ENCODE results near the gene MXRA7. TPM values are rescaled to one million over a fixed set of nuclear protein-coding genes. Genes with fewer than 3 reads are reported as not detected.

MXRA7 gene
- total RNA-seq, 5 donors from 2014 or later (not counting 1 experiment from before 2014, with no cell fraction given): 5.9 to 14.7 (median 13.5) TPM

DNA sequence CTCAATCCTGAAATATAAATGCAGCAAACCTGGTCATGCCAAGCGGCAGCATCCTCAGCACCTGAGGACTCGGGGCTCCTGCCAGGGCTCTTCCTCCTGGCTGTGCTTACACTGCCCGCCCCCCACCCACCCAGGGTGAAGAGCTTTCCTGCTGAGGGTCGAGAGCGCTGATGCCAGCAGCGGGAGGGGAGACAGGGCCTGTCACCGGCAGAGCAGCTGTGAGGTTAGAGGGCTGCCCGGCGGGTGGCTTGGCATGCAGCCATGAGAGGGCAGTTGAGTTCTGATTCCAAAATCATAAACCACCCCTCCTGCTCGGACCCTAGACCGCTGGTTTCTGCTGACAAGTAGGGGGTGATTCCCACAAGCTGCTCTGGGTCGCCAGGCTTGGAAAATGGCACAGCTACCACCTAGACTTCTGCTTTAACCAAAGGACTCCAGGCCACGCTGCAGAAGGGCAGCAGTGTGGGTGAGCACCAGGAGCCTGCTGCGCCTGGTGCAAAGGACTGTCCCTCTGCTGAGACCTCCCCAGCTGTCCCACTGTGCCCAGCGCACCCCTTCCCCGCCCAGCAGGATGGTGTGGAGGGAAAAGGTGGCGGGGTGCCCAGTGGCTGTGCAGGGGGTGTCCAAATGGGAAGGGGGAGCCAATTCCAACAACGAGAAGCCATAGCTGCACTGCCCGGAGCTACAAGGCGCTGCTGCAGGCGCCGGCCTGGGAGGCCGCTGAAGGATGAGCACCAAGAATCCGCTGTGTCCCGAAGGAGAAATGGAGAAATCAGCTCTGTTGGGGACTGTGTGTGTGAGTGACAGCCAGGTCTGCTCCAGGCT, 26.6 kb downstream of the MXRA7 start:
- Histone ChIP-seq H3K36me3 (ENCODE audit: control insufficient read depth in 2 of 2, extremely low read depth in 1 of 2, insufficient read depth in 1 of 2, low read length in 1 of 2) (no peaks in the 10 kb centered on the region), H3K9me3 (no peaks in the 10 kb centered on the region), H3K27me3 (replicated peaks in 1 of 2; ENCODE audit: control insufficient read depth in 2 of 2, extremely low read depth in 1 of 2, insufficient read depth in 2 of 2, low read length in 1 of 2) (peaks cover 0 to 11% of the 10 kb centered on the region in 2 experiments), H3K4me1 (ENCODE audit: control insufficient read depth in 1 of 2, extremely low read depth in 1 of 2, insufficient read depth in 2 of 2, low read length in 2 of 2) (peaks cover 0 to 27% of the 10 kb centered on the region in 2 experiments), H3K27ac (ENCODE audit: low read length) (no peak overlapping the region), H3K4me3 (ENCODE audit: control insufficient read depth in 1 of 2, extremely low read depth in 1 of 2, low read length in 1 of 2) (no peak overlapping the region)
- no peak for DNase-seq
- H3K4me1 Mint-ChIP-seq: peaks cover 8 to 16% (median 10%) of the 10 kb centered on the region in 3 donors
- no peak overlapping the region for H3K27ac Mint-ChIP-seq
- ATAC-seq (replicated peaks in 1 of 4): no peak
- no peaks in the 10 kb centered on the region for H3K9me3 Mint-ChIP-seq
- 90% methylated on average over 19 of the region's 25 CpGs for WGBS (ENCODE audit: insufficient coverage)
- H3K4me3 Mint-ChIP-seq: no peak overlapping the region
- ChIA-PET POLR2A (interaction anchor here (0.5 to 0.6 kb wide), 3 partner anchors 9 to 360 kb away, joined by 3 to 4 read pairs (median 3); no protein-coding TSS in a partner anchor), CTCF (interaction anchor here in 1 of 2 donors (0.6 kb wide), 1 partner anchor 20 kb away, joined by 4 read pairs; no protein-coding TSS in a partner anchor)
- H3K27me3 Mint-ChIP-seq: peaks cover 0 to 2% of the 10 kb centered on the region in 2 donors
- H3K36me3 Mint-ChIP-seq: peaks cover 4% of the 10 kb centered on the region

DNA sequence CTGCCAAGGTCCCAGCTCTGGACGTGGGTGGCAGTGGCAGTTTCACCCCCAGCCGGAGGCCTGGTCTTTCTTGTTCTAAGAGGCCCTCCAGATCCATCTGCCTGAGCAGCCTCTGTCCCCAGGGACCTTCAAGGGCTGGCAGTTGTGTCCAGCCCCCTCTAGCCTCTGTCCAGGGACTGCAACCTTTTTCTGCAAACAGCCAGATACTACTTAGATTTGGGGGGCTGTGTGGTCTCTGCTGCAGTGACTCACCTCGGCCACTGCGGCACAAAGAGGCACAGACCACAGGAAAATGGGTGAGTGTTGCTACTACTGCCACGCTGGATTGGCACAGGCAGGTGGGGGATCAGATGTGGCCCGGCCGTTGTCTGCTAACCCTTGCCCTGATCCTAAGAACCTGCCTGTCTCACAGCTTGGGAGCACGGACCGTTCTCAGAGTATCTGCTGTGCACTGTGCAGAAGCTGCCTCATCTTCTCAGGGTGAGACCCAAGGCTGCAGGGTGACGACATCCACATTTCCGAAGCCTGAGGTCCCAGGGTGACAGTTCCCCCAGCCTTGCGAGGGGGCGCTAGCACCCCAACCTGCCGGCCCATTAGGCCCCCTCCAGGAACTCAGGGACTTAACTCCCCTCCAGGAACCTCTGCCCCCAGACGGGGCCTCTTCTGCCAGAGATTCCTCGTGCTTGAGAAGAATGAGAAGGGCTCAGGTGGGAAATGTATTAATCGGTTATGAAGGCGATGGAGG, 27.6 kb downstream of the MXRA7 start:
- CTCF ChIA-PET: interaction anchor here in 1 of 2 donors (2.1 kb wide), 1 partner anchor 160 kb away, joined by 8 read pairs; no protein-coding TSS in a partner anchor
- Histone ChIP-seq H3K9me3 (no peaks in the 10 kb centered on the region), H3K4me3 (ENCODE audit: control insufficient read depth in 1 of 2, extremely low read depth in 1 of 2, low read length in 1 of 2) (no peak overlapping the region), H3K4me1 (ENCODE audit: control insufficient read depth in 1 of 2, extremely low read depth in 1 of 2, insufficient read depth in 2 of 2, low read length in 2 of 2) (peaks cover 0 to 36% of the 10 kb centered on the region in 2 experiments), H3K27ac (ENCODE audit: low read length) (no peak overlapping the region), H3K27me3 (replicated peaks in 1 of 2; ENCODE audit: control insufficient read depth in 2 of 2, extremely low read depth in 1 of 2, insufficient read depth in 2 of 2, low read length in 1 of 2) (peaks cover 0 to 11% of the 10 kb centered on the region in 2 experiments), H3K36me3 (ENCODE audit: control insufficient read depth in 2 of 2, extremely low read depth in 1 of 2, insufficient read depth in 1 of 2, low read length in 1 of 2) (no peaks in the 10 kb centered on the region)
- DNase-seq (no peak), ATAC-seq (replicated peaks in 1 of 4) (no peak)
- H3K36me3 Mint-ChIP-seq: no peaks in the 10 kb centered on the region
- H3K27me3 Mint-ChIP-seq: no peaks in the 10 kb centered on the region
- 73% methylated on average over 11 of the region's 18 CpGs for WGBS (ENCODE audit: insufficient coverage)
- H3K27ac Mint-ChIP-seq: no peak overlapping the region
- peaks cover 8 to 16% (median 10%) of the 10 kb centered on the region in 3 donors for H3K4me1 Mint-ChIP-seq
- no peak overlapping the region for H3K4me3 Mint-ChIP-seq
- H3K9me3 Mint-ChIP-seq: no peaks in the 10 kb centered on the region
- POLR2A ChIA-PET: interaction anchor here in 1 of 2 donors (0.6 kb wide), 1 partner anchor 359 kb away, joined by 3 read pairs; no protein-coding TSS in a partner anchor

DNA sequence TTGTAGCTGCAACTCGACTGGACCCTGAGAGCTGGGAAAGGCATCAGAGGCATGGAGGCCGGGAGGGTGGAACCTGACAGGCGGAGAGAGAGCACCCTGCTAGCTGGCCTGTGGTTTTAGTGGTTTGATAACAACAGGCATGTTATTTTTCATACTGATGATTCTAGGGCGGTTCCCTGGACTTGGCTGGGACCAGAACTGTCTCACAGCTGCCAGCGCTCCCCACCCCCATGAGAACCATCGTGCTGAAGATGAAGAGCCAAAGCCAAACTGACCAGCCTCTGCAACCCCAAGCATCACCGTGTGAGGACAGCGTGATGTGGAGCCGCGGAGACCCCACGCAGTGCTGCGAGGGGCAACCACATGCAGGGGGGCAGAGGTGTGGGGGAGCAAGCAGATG, 28.5 kb downstream of the MXRA7 start:
- no peak overlapping the region for H3K4me3 Mint-ChIP-seq
- Histone ChIP-seq H3K27me3 (replicated peaks in 1 of 2; ENCODE audit: control insufficient read depth in 2 of 2, extremely low read depth in 1 of 2, insufficient read depth in 2 of 2, low read length in 1 of 2) (peaks cover 0 to 9% of the 10 kb centered on the region in 2 experiments), H3K9me3 (no peaks in the 10 kb centered on the region), H3K36me3 (ENCODE audit: control insufficient read depth in 2 of 2, extremely low read depth in 1 of 2, insufficient read depth in 1 of 2, low read length in 1 of 2) (no peaks in the 10 kb centered on the region), H3K27ac (ENCODE audit: low read length) (no peak overlapping the region), H3K4me1 (ENCODE audit: control insufficient read depth in 1 of 2, extremely low read depth in 1 of 2, insufficient read depth in 2 of 2, low read length in 2 of 2) (peaks cover 0 to 45% of the 10 kb centered on the region in 2 experiments), H3K4me3 (ENCODE audit: control insufficient read depth in 1 of 2, extremely low read depth in 1 of 2, low read length in 1 of 2) (no peak overlapping the region)
- H3K27me3 Mint-ChIP-seq: no peaks in the 10 kb centered on the region
- peak overlapping the region; percentile 34 to 69 for H3K27ac Mint-ChIP-seq
- CTCF ChIA-PET: interaction anchor here (0.6 to 2.1 kb wide), 7 partner anchors 9 to 159 kb away, joined by 3 to 8 read pairs (median 4); no protein-coding TSS in a partner anchor
- 68% methylated on average over 11 of the region's 12 CpGs for WGBS (ENCODE audit: insufficient coverage)
- no peaks in the 10 kb centered on the region for H3K36me3 Mint-ChIP-seq
- DNase-seq (peak in 1 of 35 experiments; percentile 22), ATAC-seq (replicated peaks in 1 of 4) (no peak)
- peaks cover 8 to 16% (median 10%) of the 10 kb centered on the region in 3 donors for H3K4me1 Mint-ChIP-seq
- POLR2A ChIA-PET: interaction anchor here in 1 of 2 donors (0.6 kb wide), 1 partner anchor 120 kb away, joined by 3 read pairs; no protein-coding TSS in a partner anchor
- no peaks in the 10 kb centered on the region for H3K9me3 Mint-ChIP-seq

DNA sequence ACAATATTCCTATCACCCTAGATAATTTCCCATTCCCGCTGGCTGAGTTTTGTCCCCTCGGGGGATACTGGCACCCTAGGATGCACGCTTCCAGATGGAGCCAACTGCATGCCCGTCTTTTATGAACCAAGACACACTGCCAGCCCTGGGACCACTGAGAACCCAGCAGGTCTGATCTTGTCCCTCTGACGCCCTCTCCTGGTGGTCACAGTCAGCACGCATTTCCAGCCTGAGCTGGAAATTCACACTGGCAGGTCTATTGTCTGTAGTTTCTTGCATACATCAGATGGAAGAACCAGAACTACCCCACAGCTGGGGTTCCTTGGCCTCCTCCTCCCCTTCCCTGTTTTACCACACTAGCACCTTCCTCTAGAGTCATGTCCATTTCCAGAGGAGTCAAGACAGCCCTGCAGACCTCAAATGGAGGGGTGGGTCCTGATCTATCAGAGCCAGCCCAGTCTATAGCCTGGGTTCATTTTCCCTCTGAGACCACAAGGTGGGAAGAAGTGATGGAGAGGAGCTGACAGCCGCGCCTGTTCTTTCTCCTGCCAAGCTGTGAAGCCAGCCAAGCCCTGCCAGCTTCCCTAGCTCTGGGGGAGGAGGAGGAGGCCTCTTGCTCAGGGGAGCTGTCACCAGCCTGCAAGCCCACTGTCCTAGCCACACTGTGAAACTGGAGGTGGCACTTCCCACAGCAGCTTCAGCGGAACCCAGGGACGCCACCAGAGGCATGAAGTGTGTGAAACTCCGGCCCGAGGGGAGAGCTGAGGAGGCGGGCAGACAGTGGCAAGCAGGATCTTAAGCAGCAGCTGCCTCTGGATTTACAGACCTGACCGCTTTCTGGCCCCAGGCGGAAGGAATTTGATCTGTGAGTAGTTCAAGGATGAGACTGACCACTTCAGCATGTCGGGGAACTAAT, 29.3 kb downstream of the MXRA7 start:
- H3K36me3 Mint-ChIP-seq: no peaks in the 10 kb centered on the region
- POLR2A ChIA-PET: interaction anchor here in 1 of 2 donors (0.6 kb wide), 1 partner anchor 1325 kb away, joined by 3 read pairs; no protein-coding TSS in a partner anchor
- no peaks in the 10 kb centered on the region for H3K27me3 Mint-ChIP-seq
- peaks cover 0 to 46% of the 10 kb centered on the region in 2 experiments for H3K4me1 ChIP-seq (ENCODE audit: control insufficient read depth in 1 of 2, extremely low read depth in 1 of 2, insufficient read depth in 2 of 2, low read length in 2 of 2)
- CTCF ChIA-PET: interaction anchor here (0.6 to 2.1 kb wide), 15 partner anchors 10 to 158 kb away, joined by 3 to 8 read pairs (median 3); no protein-coding TSS in a partner anchor
- ATAC-seq (replicated peaks in 1 of 4) (peak; percentile 51 to 80 (median 64)), DNase-seq (peak; percentile 49 to 83 (median 70))
- H3K27ac ChIP-seq (ENCODE audit: low read length): no peak overlapping the region
- peaks cover 0 to 6% of the 10 kb centered on the region in 2 experiments for H3K27me3 ChIP-seq (replicated peaks in 1 of 2; ENCODE audit: control insufficient read depth in 2 of 2, extremely low read depth in 1 of 2, insufficient read depth in 2 of 2, low read length in 1 of 2)
- H3K9me3 Mint-ChIP-seq: no peaks in the 10 kb centered on the region
- peaks cover 8 to 16% (median 10%) of the 10 kb centered on the region in 3 donors for H3K4me1 Mint-ChIP-seq
- H3K9me3 ChIP-seq: no peaks in the 10 kb centered on the region
- no peak overlapping the region for H3K4me3 ChIP-seq (ENCODE audit: control insufficient read depth in 1 of 2, extremely low read depth in 1 of 2, low read length in 1 of 2)
- 60% methylated on average over 13 of the region's 16 CpGs for WGBS (ENCODE audit: insufficient coverage)
- peak overlapping the region; percentile 34 to 71 for H3K27ac Mint-ChIP-seq
- no peaks in the 10 kb centered on the region for H3K36me3 ChIP-seq (ENCODE audit: control insufficient read depth in 2 of 2, extremely low read depth in 1 of 2, insufficient read depth in 1 of 2, low read length in 1 of 2)
- peak overlapping the region in 1 of 3 donors; percentile 1 for H3K4me3 Mint-ChIP-seq

DNA sequence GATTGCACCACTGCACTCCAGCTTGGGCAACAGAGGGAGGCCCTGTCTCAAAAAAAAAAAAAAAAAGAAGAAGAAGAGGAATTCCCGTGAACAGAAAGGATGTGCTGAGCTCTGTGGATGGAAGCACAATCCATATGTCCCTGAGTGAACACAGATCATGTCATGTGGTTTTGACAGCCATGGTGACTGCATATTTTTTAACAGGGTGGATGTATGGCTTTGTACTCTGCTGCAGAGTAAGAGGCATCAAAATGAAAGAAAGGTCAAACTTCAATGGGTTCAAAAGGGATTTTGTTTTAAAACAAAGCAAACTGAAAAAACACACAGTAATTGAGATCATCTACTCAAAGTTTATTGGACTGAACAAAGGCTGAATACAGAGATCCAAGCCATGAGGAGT, 31.5 kb downstream of the MXRA7 start:
- no CpG with 5 or more reads among the region's 1 CpG for WGBS (ENCODE audit: insufficient coverage)
- ATAC-seq (replicated peaks in 1 of 4): no peak
- ChIA-PET POLR2A (interaction anchor here (0.6 kb wide), 2 partner anchors 13 to 221 kb away, joined by 3 read pairs; no protein-coding TSS in a partner anchor), CTCF (interaction anchor here (0.6 to 0.7 kb wide), 2 partner anchors 17 to 125 kb away, joined by 3 to 4 read pairs; no protein-coding TSS in a partner anchor)
- no peak overlapping the region for H3K4me3 Mint-ChIP-seq
- no peaks in the 10 kb centered on the region for H3K9me3 ChIP-seq
- peaks cover 0 to 46% of the 10 kb centered on the region in 2 experiments for H3K4me1 ChIP-seq (ENCODE audit: control insufficient read depth in 1 of 2, extremely low read depth in 1 of 2, insufficient read depth in 2 of 2, low read length in 2 of 2)
- H3K27me3 Mint-ChIP-seq: no peaks in the 10 kb centered on the region
- no peak overlapping the region for H3K4me3 ChIP-seq (ENCODE audit: control insufficient read depth in 1 of 2, extremely low read depth in 1 of 2, low read length in 1 of 2)
- no peak for DNase-seq
- no peak overlapping the region for H3K27ac ChIP-seq (ENCODE audit: low read length)
- H3K27me3 ChIP-seq (replicated peaks in 1 of 2; ENCODE audit: control insufficient read depth in 2 of 2, extremely low read depth in 1 of 2, insufficient read depth in 2 of 2, low read length in 1 of 2): no peaks in the 10 kb centered on the region
- H3K4me1 Mint-ChIP-seq: peaks cover 8 to 16% (median 10%) of the 10 kb centered on the region in 3 donors
- H3K27ac Mint-ChIP-seq: no peak overlapping the region
- no peaks in the 10 kb centered on the region for H3K9me3 Mint-ChIP-seq
- no peaks in the 10 kb centered on the region for H3K36me3 Mint-ChIP-seq
- H3K36me3 ChIP-seq (ENCODE audit: control insufficient read depth in 2 of 2, extremely low read depth in 1 of 2, insufficient read depth in 1 of 2, low read length in 1 of 2): no peaks in the 10 kb centered on the region

Measured in T-cell (primary cell).